BJ (cell line): Measurements from ENCODE around the gene IL17RA. TPM values are rescaled to one million over a fixed set of nuclear protein-coding genes. Genes with fewer than 3 reads are reported as not detected.
A peak's percentile ranks its signal among the peaks of the same experiment; 100 is the strongest.

ENCODE experiments used
- CTCF ChIA-PET: fragments of 350-600 bp; formaldehyde crosslinking; extraction: SDS; loops from one replicate; lab custom pipeline; 2021; ENCODE audit warnings: antibody characterized with exemption, inconsistent platforms; lab: Yijun Ruan, JAX
- POLR2A ChIA-PET: fragments of 300-600 bp; sonication (Branson Sonifier 250); formaldehyde crosslinking; extraction: SDS; loops from one replicate; lab custom pipeline; 2021; ENCODE audit warnings: antibody characterized with exemption; lab: Charles Lee
- DNase-seq: peaks from one replicate; pipeline ENCODE4 v3.0.0-alpha.2; 2011; ENCODE audit warnings: low read depth
- H3K27me3 ChIP-seq: 2 replicates; pipeline ENCODE4 v1.6.0; 2011; ENCODE audit warnings: low read length; ENCODE audit not compliant: control insufficient read depth, insufficient read depth
- H3K36me3 ChIP-seq: 2 replicates; pipeline ENCODE4 v1.5.1; 2011; ENCODE audit warnings: low read length; ENCODE audit not compliant: control insufficient read depth, insufficient read depth
- H3K4me3 ChIP-seq: 2 replicates; pipeline ENCODE4 v1.5.1; 2011; ENCODE audit warnings: low read depth, mild to moderate bottlenecking, control low read depth, low read length
- CTCF ChIP-seq: IDR thresholded peaks from 2 replicates; pipeline ENCODE4 v1.5.1; 2011; ENCODE audit warnings: low read depth, mild to moderate bottlenecking, control low read depth, inconsistent platforms, low read length, moderate library complexity; ENCODE audit not compliant: insufficient read depth
- polyA plus RNA-seq: library from polyadenylated mRNA; depleted of rRNA; stranded (reverse); fragments of >200 nt; gene quantifications from 2 replicates; pipeline ENCODE4 v1.2.3, GENCODE V29; 2011

The IL17RA gene
- polyA plus RNA-seq, 1 experiment, result 27.0 TPM

- no peak overlapping the region for H3K4me3 ChIP-seq
- DNase-seq, result no peak
- no peaks in the 10 kb centered on the region for H3K36me3 ChIP-seq
- ChIA-PET CTCF (no interaction called here), POLR2A (no interaction called here)
- H3K27me3 ChIP-seq, result peaks cover 10% of the 10 kb centered on the region
- TF ChIP-seq CTCF, result no peak
Measured at GRCh38 chr22:17119481-17120202, 34.8 kb downstream of the IL17RA start.

DNA sequence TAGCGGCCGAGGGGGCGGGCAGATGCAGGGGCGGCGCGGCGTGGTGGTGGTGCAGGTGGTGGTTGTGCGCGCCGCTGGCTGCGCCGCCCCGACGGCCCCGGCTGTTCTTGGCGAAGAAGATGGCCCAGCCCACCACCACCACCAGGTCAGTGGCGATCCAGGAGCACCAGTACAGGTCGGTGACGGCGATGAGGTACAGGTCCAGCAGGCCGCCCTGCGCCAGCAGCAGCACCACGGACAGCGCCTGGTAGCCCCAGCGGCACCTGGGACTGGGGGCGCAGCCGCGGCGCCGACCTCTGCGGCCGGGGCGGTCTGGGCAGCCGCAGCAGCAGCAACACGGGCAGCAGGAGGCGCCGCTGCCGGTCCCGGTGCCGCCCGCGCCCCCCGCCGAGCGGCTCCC, 35.5 kb downstream of the IL17RA start:
- H3K36me3 ChIP-seq, result no peaks in the 10 kb centered on the region
- no peak for TF ChIP-seq CTCF
- peaks cover 10% of the 10 kb centered on the region for H3K27me3 ChIP-seq
- POLR2A ChIA-PET, result no interaction called here
- DNase-seq, result no peak
- CTCF ChIA-PET, result no interaction called here
- no peak overlapping the region for H3K4me3 ChIP-seq

DNA sequence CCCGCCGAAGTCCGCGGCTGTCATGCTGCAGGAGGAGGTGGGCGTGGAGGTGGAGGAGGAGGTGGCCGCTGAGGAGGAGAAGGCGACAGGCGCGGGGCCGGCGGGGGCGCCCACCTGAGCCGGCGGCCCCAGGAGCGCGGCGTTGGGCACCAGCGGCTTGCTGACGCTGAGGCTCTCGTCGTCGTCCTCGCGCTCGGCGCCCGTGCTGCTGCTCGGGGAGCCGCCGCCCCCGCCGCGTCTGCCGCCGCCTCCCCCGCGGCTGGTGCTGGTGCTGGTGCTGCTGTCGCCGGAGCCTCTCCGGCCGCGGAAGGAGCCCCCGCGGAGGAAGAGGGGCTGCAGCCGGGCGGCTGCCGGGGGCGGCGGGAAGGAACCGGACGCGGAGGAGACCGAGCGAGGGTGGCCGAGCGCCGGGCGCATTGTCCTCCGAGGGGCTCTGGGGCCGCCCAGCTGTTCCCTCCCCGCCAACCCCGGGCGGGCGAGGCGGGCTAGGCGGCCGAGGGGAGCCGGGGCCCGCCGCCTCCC, 36.0 kb downstream of the IL17RA start:
- no peak for TF ChIP-seq CTCF
- DNase-seq, result no peak
- ChIA-PET CTCF (no interaction called here), POLR2A (no interaction called here)
- peak overlapping the region; percentile 36 for H3K4me3 ChIP-seq
- H3K27me3 ChIP-seq, result peaks cover 10% of the 10 kb centered on the region
- no peaks in the 10 kb centered on the region for H3K36me3 ChIP-seq

DNA sequence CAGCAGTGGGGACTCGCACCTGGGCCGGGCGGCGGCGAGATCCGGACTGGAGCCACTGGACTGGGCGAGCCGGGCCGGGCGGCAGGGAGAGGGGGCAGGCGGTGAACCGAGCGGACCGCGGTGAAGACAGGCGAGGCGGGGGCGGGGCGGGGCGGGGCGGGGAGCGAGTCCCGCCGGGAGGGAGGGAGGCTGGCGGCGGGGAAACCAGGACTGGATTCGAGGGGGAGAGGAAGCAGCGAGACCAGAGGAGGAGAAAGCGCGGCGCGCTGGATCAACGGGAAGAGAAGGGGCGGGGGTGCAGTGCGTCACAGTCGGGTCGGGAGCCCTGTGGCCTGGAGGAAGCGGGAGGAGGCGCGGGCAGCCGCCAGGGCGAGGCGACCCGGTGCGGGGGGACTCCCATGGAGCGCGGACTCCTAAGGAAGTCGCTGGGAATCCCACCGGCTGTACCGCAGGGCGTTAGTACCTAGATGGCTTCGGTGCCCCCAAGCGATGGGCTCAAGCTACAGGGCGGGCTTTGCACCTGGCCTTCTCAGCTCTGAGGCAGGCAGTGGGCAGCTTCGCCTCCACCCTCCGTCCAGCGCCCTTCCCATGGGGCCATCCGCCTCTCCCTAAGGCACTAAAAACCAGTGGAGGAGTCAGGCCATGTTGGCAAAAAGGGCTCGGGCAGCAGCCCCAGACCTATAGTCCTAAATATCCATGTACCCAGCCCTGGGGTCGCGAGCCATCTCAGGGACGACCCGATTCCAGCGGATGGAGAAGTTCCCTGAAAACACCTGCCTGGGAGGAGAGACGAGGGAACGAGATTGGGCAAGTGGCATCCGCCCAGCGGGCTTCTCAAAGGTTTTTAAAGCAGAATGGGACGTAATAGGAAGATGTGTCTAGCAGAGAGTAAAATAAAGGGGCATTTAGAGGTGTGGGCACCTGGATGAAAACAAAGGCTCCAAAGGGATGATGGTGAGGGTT, 36.7 kb downstream of the IL17RA start, which contains the start of gene TMEM121B:
TMEM121B (minus strand) TSS at position 128 of the 963 bp plus-strand sequence. CDS start 233 bp downstream, outside the sequence.
- CTCF ChIA-PET, result no interaction called here

More for the DNA sequence above, 36.7 kb downstream of the IL17RA start, which contains the start of gene TMEM121B:
- POLR2A ChIA-PET, result no interaction called here
- no peak for TF ChIP-seq CTCF
- peaks cover 9% of the 10 kb centered on the region for H3K27me3 ChIP-seq
- H3K36me3 ChIP-seq, result no peaks in the 10 kb centered on the region
- H3K4me3 ChIP-seq, result peak within 1 kb of the TSS; percentile 36
- no peak for DNase-seq
